ENCODE data around the gene PPP1R10.
"Not testable (repeated sequence)": the region's sequence is repeated elsewhere in the genome, so short reads cannot be mapped to it uniquely, and the experiment has no call there.

PPP1R10 gene

GRCh38 chr6:30598912-30599624 lies 18.0 kb downstream of the PPP1R10 start:
- no peak overlapping the region for H3K4me3 ChIP-seq (ENCODE audit: low read depth, low read length)
- TF ChIP-seq CTCF (IDR thresholded peaks at IDR 0.05; ENCODE audit: low read depth, low read length): no peak
- TF ChIP-seq MAX (IDR thresholded peaks at IDR 0.05; ENCODE audit: low read depth, low read length): no peak
- no peak for TF ChIP-seq MYC (IDR thresholded peaks at IDR 0.05; ENCODE audit: low read depth, low read length)
- TF ChIP-seq POLR2A (IDR thresholded peaks at IDR 0.05; ENCODE audit: extremely low read depth, insufficient read length): no peak
- no peak for DNase-seq (ENCODE audit: low read depth)

GRCh38 chr6:30597315-30598144 lies 19.5 kb downstream of the PPP1R10 start:
- TF ChIP-seq MYC (IDR thresholded peaks at IDR 0.05; ENCODE audit: low read depth, low read length) (peak; percentile 13; the same call in 1 of the 2 replicates), POLR2A (IDR thresholded peaks at IDR 0.05; ENCODE audit: extremely low read depth, insufficient read length) (peak; percentile 16), CTCF (IDR thresholded peaks at IDR 0.05; ENCODE audit: low read depth, low read length) (peak; percentile 82)
- DNase-seq (ENCODE audit: low read depth): peak; percentile 82
- H3K4me3 ChIP-seq (ENCODE audit: low read depth, low read length): not testable (repeated sequence)

GRCh38 chr6:30592287-30592686 lies 24.8 kb downstream of the PPP1R10 start:
- no peak for DNase-seq (ENCODE audit: low read depth)
- H3K4me3 ChIP-seq (ENCODE audit: low read depth, low read length): no peak overlapping the region
- TF ChIP-seq MAX (IDR thresholded peaks at IDR 0.05; ENCODE audit: low read depth, low read length): no peak
- no peak for TF ChIP-seq CTCF (IDR thresholded peaks at IDR 0.05; ENCODE audit: low read depth, low read length)
- no peak for TF ChIP-seq MYC (IDR thresholded peaks at IDR 0.05; ENCODE audit: low read depth, low read length)
- TF ChIP-seq POLR2A (IDR thresholded peaks at IDR 0.05; ENCODE audit: extremely low read depth, insufficient read length): no peak

- no peak for DNase-seq (ENCODE audit: low read depth)
- TF ChIP-seq MAX (IDR thresholded peaks at IDR 0.05; ENCODE audit: low read depth, low read length): no peak
- no peak overlapping the region for H3K4me3 ChIP-seq (ENCODE audit: low read depth, low read length)
Observed at GRCh38 chr6:30591008-30591407, 26.0 kb downstream of the PPP1R10 start.

GRCh38 chr6:30590509-30590908 lies 26.5 kb downstream of the PPP1R10 start:
- no peak overlapping the region for H3K4me3 ChIP-seq (ENCODE audit: low read depth, low read length)
- DNase-seq (ENCODE audit: low read depth): no peak
- TF ChIP-seq CTCF (IDR thresholded peaks at IDR 0.05; ENCODE audit: low read depth, low read length) (no peak), POLR2A (IDR thresholded peaks at IDR 0.05; ENCODE audit: extremely low read depth, insufficient read length) (no peak), MAX (IDR thresholded peaks at IDR 0.05; ENCODE audit: low read depth, low read length) (no peak), MYC (IDR thresholded peaks at IDR 0.05; ENCODE audit: low read depth, low read length) (no peak)

- TF ChIP-seq POLR2A (IDR thresholded peaks at IDR 0.05; ENCODE audit: extremely low read depth, insufficient read length) (no peak), MYC (IDR thresholded peaks at IDR 0.05; ENCODE audit: low read depth, low read length) (no peak), CTCF (IDR thresholded peaks at IDR 0.05; ENCODE audit: low read depth, low read length) (no peak), MAX (IDR thresholded peaks at IDR 0.05; ENCODE audit: low read depth, low read length) (no peak)
- DNase-seq (ENCODE audit: low read depth): no peak
Observed at GRCh38 chr6:30589754-30590358, 27.2 kb downstream of the PPP1R10 start.

More at GRCh38 chr6:30589754-30590358, 27.2 kb downstream of the PPP1R10 start:
- H3K4me3 ChIP-seq (ENCODE audit: low read depth, low read length): no peak overlapping the region
